LoVo (cell line): ENCODE results near the gene LPIN1.
A peak's percentile ranks its signal among the peaks of the same experiment; 100 is the strongest.
"Not testable (repeated sequence)": the region's sequence is repeated elsewhere in the genome, so short reads cannot be mapped to it uniquely, and the experiment has no call there.

ENCODE experiments used
- DNase-seq: peaks from one replicate; pipeline ENCODE4 v3.0.0-alpha.2; 2016; ENCODE audit warnings: low spot score

The LPIN1 gene

GRCh38 chr2:11835403-11835802 is 89.0 kb downstream of the LPIN1 start:
- DNase-seq, result no peak

- no peak for DNase-seq
Observed at GRCh38 chr2:11836647-11837219, 90.3 kb downstream of the LPIN1 start.

DNA sequence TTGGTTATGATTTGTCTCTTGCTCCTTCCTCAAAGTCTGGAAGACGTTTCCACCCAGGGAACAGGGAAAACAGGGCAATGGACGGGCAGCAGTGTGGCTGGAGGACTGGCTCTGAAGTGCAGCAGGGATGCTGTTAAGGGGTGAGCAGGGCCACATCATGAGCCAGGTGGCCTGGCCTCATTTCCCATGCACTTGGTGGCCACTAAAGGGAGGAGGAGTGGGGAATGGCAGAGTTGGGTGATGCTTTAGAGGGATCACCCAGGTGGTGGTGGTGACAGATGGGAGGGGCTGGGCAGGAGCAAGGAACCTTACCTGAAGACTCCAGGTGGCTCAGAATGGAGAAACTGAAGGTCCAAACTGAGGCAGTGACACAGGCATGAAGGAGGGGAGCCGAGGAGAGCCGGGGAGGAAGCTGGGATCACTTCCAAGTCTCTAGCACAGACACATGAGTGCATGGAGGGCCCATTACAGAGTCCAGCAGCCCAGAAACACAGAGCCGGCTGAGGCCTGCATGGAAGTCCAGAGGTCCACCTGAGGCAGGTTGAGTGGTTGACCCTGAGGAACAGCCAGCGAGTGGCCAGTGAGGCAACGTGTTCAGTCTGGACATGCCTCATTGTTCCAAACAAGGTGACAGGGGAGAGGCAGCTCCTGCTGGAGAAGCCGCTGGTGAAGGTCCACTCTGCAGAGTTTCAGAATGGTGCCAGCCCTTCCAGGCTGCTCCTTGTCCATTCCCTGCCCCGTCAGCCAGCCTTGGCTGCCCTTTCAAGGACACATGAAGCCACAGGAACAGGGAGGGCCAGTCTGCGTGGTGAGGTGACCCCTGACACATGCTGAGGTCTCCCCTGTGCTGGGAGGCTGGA is 91.7 kb downstream of the LPIN1 start:
- no peak for DNase-seq

DNA sequence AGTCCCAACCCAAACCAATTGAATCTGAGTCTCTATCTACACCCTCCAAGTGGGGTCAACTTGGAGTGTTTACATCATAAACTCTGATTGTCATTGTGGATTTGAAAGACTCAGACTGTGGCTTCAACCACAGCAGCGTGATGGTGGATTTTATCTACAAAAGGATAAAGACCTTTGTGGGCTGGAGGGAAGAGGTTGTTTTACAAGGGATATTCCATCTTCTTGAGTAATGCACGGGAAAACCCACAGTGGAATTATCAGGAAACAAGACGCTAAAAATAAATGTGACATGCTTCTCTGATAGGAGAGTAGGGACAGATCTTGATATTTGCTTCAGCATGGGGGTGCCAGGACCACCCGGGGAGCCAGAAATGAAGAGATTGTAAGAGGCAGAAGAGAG is 93.5 kb downstream of the LPIN1 start:
- DNase-seq, result no peak

GRCh38 chr2:11842336-11842735 is 95.9 kb downstream of the LPIN1 start:
- DNase-seq, result no peak

DNA sequence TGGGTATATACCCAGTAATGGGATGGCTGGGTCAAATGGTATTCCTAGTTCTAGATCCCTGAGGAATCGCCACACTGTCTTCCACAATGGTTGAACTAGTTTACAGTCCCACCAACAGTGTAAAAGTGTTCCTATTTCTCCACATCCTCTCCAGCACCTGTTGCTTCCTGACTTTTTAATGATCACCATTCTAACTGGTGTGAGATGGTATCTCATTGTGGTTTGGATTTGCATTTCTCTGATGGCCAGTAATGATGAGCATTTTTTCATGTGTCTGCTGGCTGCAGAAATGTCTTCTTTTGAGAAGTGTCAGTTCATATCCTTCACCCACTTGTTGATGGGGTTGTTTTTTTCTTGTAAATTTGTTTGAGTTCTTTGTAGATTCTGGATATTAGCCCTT is 98.4 kb downstream of the LPIN1 start:
- DNase-seq, result not testable (repeated sequence)

DNA sequence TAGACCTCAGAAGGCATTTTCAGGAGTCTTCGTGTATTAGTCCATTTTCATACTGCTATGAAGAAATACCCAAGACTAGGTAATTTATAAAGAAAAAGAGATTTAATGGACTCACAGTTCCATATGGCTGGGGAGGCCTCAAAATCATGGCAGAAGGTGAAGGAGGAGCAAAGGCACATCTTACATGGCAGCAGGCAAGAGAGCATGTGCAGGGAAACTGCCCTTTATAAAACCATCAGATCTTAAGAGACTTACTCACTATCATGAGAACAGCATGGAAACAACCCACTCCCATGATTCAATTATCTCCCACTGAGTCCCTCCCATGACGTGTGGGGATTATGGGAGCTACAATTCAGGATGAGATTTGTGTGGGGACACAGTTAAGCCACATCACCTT is 101.5 kb downstream of the LPIN1 start:
- not testable (repeated sequence) for DNase-seq

GRCh38 chr2:11850082-11850481 is 103.7 kb downstream of the LPIN1 start:
- DNase-seq, result no peak

GRCh38 chr2:11852526-11853196 is 106.2 kb downstream of the LPIN1 start:
- DNase-seq, result no peak

GRCh38 chr2:11853197-11853588 is 106.8 kb downstream of the LPIN1 start:
- DNase-seq, result no peak

- no peak for DNase-seq
Observed at GRCh38 chr2:11855064-11855760, 108.8 kb downstream of the LPIN1 start.

DNA sequence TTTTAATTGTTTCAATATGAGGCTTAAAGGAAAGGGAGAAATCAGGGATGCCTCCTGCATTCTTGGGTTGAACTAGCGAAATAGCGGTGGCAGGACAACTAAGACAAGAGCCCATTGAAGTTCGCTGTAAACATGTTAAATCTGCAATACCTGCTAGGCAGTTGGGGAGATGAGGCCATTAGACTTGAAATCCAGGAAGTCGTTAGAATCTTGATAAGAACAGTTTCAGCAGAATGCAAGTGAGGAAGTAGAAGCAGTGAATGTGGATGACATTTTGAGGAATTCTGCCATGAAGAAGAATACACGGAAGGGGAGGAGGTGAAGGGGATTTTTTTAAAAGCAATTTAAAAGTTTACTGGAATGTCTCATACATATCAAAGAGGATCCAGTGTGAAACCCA is 109.7 kb downstream of the LPIN1 start:
- no peak for DNase-seq

DNA sequence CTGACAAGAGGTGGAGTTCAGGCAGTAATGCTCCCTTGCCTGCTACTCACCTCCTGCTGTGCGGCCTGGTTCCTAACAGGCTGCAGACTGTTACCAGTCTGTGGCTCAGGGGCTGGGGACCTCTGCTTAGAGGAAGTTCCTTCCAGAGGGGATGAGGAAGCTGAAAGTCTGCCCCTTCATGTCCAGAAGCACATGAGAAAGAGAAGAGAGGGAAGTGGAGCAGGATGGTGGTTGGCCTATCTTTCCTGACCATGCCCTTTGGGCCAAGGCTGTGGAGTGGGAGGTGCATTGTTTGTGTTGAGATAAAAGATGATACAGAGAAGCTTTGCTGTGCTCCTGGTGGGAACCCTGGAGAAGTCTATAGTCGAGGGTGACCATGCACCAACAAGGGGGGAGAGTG is 112.5 kb downstream of the LPIN1 start:
- DNase-seq, result no peak

GRCh38 chr2:11859975-11860374 is 113.5 kb downstream of the LPIN1 start:
- DNase-seq, result not testable (repeated sequence)

- no peak for DNase-seq
Observed at GRCh38 chr2:11861044-11861443, 114.6 kb downstream of the LPIN1 start.

DNA sequence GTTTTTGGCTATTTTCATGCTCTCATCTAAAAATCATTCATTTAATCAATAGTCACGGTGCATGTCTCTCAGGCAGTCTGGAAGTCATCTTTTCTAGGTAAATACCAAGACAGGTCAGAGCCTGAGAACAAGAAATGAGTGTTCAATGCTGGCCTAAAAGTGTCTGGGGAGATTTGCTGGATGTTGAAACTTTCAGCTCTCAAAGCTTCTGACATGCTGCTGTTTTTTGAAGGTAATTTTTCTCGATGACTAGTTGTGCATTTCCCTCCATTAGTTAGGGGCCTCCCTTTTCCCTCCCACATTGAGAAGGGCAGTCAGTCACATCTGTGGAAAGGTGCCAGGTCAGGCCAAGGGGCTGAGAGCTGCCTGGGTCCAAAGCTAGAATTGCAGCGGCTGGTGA is 115.6 kb downstream of the LPIN1 start:
- no peak for DNase-seq

- no peak for DNase-seq
Observed at GRCh38 chr2:11863103-11863502, 116.7 kb downstream of the LPIN1 start.

GRCh38 chr2:11863513-11864328 is 117.3 kb downstream of the LPIN1 start:
- peak; percentile 51 for DNase-seq

GRCh38 chr2:11864724-11865123 is 118.3 kb downstream of the LPIN1 start:
- no peak for DNase-seq

DNA sequence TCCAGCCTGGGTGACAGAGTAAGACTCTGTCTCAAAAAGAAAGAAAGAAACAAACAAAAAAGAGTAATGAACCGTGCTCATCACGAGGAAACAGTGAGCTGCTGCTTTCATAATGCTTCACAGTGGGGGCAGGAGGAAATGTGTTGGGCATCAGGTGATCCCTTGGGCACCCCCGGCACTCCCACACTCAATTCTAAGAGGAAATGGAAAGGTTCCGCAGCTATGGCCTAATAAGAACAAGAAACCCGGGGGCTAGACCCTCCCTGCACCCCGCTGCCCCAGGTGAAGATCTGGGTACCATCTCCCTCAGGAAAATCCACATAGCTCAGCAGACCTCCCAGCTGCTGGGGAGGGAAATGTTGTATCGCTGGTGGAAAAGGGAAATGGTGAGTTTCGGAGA is 118.9 kb downstream of the LPIN1 start:
- no peak for DNase-seq

GRCh38 chr2:11865805-11866204 is 119.4 kb downstream of the LPIN1 start:
- DNase-seq, result no peak
